Measurements from ENCODE around the gene FREM1. TPM values are rescaled to one million over a fixed set of nuclear protein-coding genes. Genes with fewer than 3 reads are reported as not detected.
A peak's percentile ranks its signal among the peaks of the same experiment; 100 is the strongest.

Gene FREM1
- total RNA-seq, 1 donor from 2014 or later: 0.85 TPM

- Histone ChIP-seq H3K36me3 (peaks cover 0 to 22% of the 10 kb centered on the region in 2 donors), H3K27me3 (no peaks in the 10 kb centered on the region), H3K4me3 (no peak overlapping the region), H3K9me3 (no peaks in the 10 kb centered on the region), H3K4me1 (no peaks in the 10 kb centered on the region), H3K27ac (no peak overlapping the region)
- intact Hi-C loops (cut with DNase I): loop anchor here (10.0 kb wide), 1 partner anchor 316 kb away; no protein-coding TSS in a partner anchor
- TF ChIP-seq CTCF (IDR thresholded peaks at IDR 0.05): no peak
- no peak for DNase-seq (ENCODE audit: low spot score in 2 of 2)
Measured at GRCh38 chr9:14819183-14819582, 91.0 kb downstream of the FREM1 start.

- TF ChIP-seq CTCF (IDR thresholded peaks at IDR 0.05): no peak
- intact Hi-C loops (cut with DNase I): loop anchor here (10.0 kb wide), 1 partner anchor 321 kb away; no protein-coding TSS in a partner anchor
- Histone ChIP-seq H3K9me3 (no peaks in the 10 kb centered on the region), H3K4me3 (no peak overlapping the region), H3K27me3 (no peaks in the 10 kb centered on the region), H3K27ac (no peak overlapping the region), H3K4me1 (no peaks in the 10 kb centered on the region), H3K36me3 (peaks cover 0 to 17% of the 10 kb centered on the region in 2 donors)
- no peak for DNase-seq (ENCODE audit: low spot score in 2 of 2)
Measured at GRCh38 chr9:14814249-14814628, 96.0 kb downstream of the FREM1 start.

GRCh38 chr9:14813336-14814248 lies 96.6 kb downstream of the FREM1 start:
- no peak for DNase-seq (ENCODE audit: low spot score in 2 of 2)
- Histone ChIP-seq H3K4me1 (no peaks in the 10 kb centered on the region), H3K27ac (peak overlapping the region in 1 of 2 donors; percentile 34)

GRCh38 chr9:14812806-14813205 lies 97.4 kb downstream of the FREM1 start:
- no peaks in the 10 kb centered on the region for H3K4me1 ChIP-seq
- peaks cover 0 to 17% of the 10 kb centered on the region in 2 donors for H3K36me3 ChIP-seq
- TF ChIP-seq CTCF (IDR thresholded peaks at IDR 0.05): no peak
- H3K9me3 ChIP-seq: no peaks in the 10 kb centered on the region
- no peaks in the 10 kb centered on the region for H3K27me3 ChIP-seq
- H3K27ac ChIP-seq: no peak overlapping the region
- intact Hi-C loops (cut with DNase I): loop anchor here (10.0 kb wide), 1 partner anchor 322 kb away; no protein-coding TSS in a partner anchor
- H3K4me3 ChIP-seq: no peak overlapping the region
- DNase-seq (ENCODE audit: low spot score in 2 of 2): no peak

More at GRCh38 chr9:14813336-14814248, 96.6 kb downstream of the FREM1 start:
- TF ChIP-seq CTCF (IDR thresholded peaks at IDR 0.05): no peak
- H3K27me3 ChIP-seq: no peaks in the 10 kb centered on the region
- H3K9me3 ChIP-seq: no peaks in the 10 kb centered on the region
- peaks cover 0 to 17% of the 10 kb centered on the region in 2 donors for H3K36me3 ChIP-seq
- peak overlapping the region in 1 of 2 donors; percentile 18 for H3K4me3 ChIP-seq
- intact Hi-C loops (cut with DNase I): loop anchor here (10.0 kb wide), 1 partner anchor 321 kb away; no protein-coding TSS in a partner anchor

- H3K36me3 ChIP-seq: peaks cover 0 to 12% of the 10 kb centered on the region in 2 donors
- H3K9me3 ChIP-seq: no peaks in the 10 kb centered on the region
- intact Hi-C loops (cut with DNase I): loop anchor here (10.0 kb wide), 1 partner anchor 323 kb away; no protein-coding TSS in a partner anchor
- H3K27ac ChIP-seq: no peak overlapping the region
- no peaks in the 10 kb centered on the region for H3K4me1 ChIP-seq
- TF ChIP-seq CTCF (IDR thresholded peaks at IDR 0.05): no peak
- no peak for DNase-seq (ENCODE audit: low spot score in 2 of 2)
- H3K27me3 ChIP-seq: no peaks in the 10 kb centered on the region
- no peak overlapping the region for H3K4me3 ChIP-seq
Measured at GRCh38 chr9:14811844-14812243, 98.4 kb downstream of the FREM1 start.

Data from ascending aorta (tissue), 2 donors.